Measurements from ENCODE around the gene R3HDM2.

DNA sequence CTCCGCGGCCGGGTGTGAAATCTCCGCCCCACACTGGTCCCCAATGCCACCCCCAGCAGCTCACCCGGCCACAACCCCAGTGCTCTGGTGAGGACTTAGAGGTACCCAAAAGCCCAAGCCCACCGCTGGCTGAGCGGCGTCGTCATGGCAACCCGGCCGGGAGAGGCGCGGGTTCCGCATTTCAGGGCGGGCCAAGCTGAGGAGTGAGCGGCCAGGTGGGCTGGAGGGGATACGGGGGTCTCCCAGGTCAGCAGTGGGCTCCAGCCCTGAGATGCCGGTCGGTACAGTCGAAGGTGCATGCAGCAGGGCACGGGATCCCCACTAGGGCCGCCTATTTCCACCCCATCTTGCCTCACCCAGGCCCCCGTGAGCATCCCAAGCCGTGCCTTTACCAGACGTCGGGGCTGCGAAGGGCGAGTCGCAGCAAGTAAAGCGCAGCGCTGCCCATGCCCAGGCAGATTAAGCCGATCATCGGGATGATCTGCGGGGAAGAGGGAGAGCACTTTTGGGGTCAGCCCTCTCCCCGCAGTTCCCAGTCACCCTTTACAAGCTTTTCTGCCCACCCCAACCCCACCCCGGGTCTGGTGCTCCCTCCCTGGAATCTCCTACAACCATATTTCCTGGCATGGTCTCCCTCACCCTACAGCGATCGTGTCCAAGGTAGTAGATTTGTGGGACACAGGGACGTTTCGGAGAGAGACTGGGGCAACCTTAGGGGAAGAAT is 194.5 kb downstream of the R3HDM2 start:
- TF ChIP-seq, protein P1, sequence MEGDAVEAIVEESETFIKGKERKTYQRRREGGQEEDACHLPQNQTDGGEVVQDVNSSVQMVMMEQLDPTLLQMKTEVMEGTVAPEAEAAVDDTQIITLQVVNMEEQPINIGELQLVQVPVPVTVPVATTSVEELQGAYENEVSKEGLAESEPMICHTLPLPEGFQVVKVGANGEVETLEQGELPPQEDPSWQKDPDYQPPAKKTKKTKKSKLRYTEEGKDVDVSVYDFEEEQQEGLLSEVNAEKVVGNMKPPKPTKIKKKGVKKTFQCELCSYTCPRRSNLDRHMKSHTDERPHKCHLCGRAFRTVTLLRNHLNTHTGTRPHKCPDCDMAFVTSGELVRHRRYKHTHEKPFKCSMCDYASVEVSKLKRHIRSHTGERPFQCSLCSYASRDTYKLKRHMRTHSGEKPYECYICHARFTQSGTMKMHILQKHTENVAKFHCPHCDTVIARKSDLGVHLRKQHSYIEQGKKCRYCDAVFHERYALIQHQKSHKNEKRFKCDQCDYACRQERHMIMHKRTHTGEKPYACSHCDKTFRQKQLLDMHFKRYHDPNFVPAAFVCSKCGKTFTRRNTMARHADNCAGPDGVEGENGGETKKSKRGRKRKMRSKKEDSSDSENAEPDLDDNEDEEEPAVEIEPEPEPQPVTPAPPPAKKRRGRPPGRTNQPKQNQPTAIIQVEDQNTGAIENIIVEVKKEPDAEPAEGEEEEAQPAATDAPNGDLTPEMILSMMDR (IDR thresholded peaks at IDR 0.05; ENCODE audit: low read depth, low read length), result no peak
- TF ChIP-seq MYC (IDR thresholded peaks at IDR 0.05; ENCODE audit: low read depth, low read length), result no peak
